ENCODE data around the gene ITCH.
"Not testable (repeated sequence)": the region's sequence is repeated elsewhere in the genome, so short reads cannot be mapped to it uniquely, and the experiment has no call there.

The ITCH gene

GRCh38 chr20:34388678-34389077 is 25.6 kb downstream of the ITCH start:
- H3K36me3 ChIP-seq (ENCODE audit: insufficient read depth, low read length), result no peaks in the 10 kb centered on the region
- H3K4me1 ChIP-seq (ENCODE audit: insufficient read depth, low read length), result peaks cover 16% of the 10 kb centered on the region
- no peak overlapping the region for H3K9ac ChIP-seq (ENCODE audit: low read length)
- no peaks in the 10 kb centered on the region for H3K27me3 ChIP-seq (ENCODE audit: control insufficient read depth in 1 of 2, insufficient read depth in 2 of 2, low read length in 2 of 2)
- H3K4me3 ChIP-seq (ENCODE audit: low read depth in 1 of 2, low read length in 2 of 2), result no peak overlapping the region
- no peak overlapping the region for H3K27ac ChIP-seq (ENCODE audit: low read depth, low read length)
- H3K9me3 ChIP-seq (ENCODE audit: low read length), result no peaks in the 10 kb centered on the region

- Histone ChIP-seq H3K9me3 (ENCODE audit: low read length) (no peaks in the 10 kb centered on the region), H3K4me3 (ENCODE audit: low read depth in 1 of 2, low read length in 2 of 2) (no peak overlapping the region), H3K9ac (ENCODE audit: low read length) (no peak overlapping the region), H3K36me3 (ENCODE audit: insufficient read depth, low read length) (peaks cover 3% of the 10 kb centered on the region), H3K27me3 (ENCODE audit: control insufficient read depth in 1 of 2, insufficient read depth in 2 of 2, low read length in 2 of 2) (no peaks in the 10 kb centered on the region), H3K27ac (ENCODE audit: low read depth, low read length) (no peak overlapping the region), H3K4me1 (ENCODE audit: insufficient read depth, low read length) (peaks cover 16% of the 10 kb centered on the region)
Observed at GRCh38 chr20:34389206-34389953, 26.3 kb downstream of the ITCH start.

- no peak overlapping the region for H3K27ac ChIP-seq (ENCODE audit: low read depth, low read length)
- H3K4me1 ChIP-seq (ENCODE audit: insufficient read depth, low read length), result peaks cover 16% of the 10 kb centered on the region
- no peak overlapping the region for H3K4me3 ChIP-seq (ENCODE audit: low read depth in 1 of 2, low read length in 2 of 2)
- H3K9me3 ChIP-seq (ENCODE audit: low read length), result no peaks in the 10 kb centered on the region
- peaks cover 7% of the 10 kb centered on the region for H3K36me3 ChIP-seq (ENCODE audit: insufficient read depth, low read length)
- H3K27me3 ChIP-seq (ENCODE audit: control insufficient read depth in 1 of 2, insufficient read depth in 2 of 2, low read length in 2 of 2), result no peaks in the 10 kb centered on the region
- no peak overlapping the region for H3K9ac ChIP-seq (ENCODE audit: low read length)
Observed at GRCh38 chr20:34389954-34390555, 27.0 kb downstream of the ITCH start.

DNA sequence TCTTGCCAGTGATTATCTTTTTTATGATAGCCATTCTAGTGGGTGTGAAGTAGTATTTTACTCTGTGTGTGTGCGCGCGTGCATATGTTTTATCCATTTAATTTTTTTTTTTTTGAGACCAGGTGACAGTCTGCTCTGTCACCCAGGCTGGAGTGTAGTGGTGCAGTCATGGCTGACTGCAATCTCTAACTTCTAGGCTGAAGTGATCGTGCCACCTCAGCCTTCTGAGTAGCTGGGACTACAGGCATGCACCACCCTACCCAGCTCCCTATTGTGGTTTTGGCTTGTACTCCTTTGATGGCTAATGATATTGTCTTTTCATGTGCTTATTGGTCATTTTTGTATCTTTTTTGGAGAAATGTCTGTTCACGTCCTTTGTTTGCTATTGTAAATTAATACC is 33.3 kb downstream of the ITCH start:
- H3K36me3 ChIP-seq (ENCODE audit: insufficient read depth, low read length), result peaks cover 7% of the 10 kb centered on the region
- no peak overlapping the region for H3K4me3 ChIP-seq (ENCODE audit: low read depth in 1 of 2, low read length in 2 of 2)
- no peaks in the 10 kb centered on the region for H3K9me3 ChIP-seq (ENCODE audit: low read length)
- H3K27me3 ChIP-seq (ENCODE audit: control insufficient read depth in 1 of 2, insufficient read depth in 2 of 2, low read length in 2 of 2), result no peaks in the 10 kb centered on the region
- no peak overlapping the region for H3K9ac ChIP-seq (ENCODE audit: low read length)
- no peak overlapping the region for H3K27ac ChIP-seq (ENCODE audit: low read depth, low read length)
- H3K4me1 ChIP-seq (ENCODE audit: insufficient read depth, low read length), result no peaks in the 10 kb centered on the region

DNA sequence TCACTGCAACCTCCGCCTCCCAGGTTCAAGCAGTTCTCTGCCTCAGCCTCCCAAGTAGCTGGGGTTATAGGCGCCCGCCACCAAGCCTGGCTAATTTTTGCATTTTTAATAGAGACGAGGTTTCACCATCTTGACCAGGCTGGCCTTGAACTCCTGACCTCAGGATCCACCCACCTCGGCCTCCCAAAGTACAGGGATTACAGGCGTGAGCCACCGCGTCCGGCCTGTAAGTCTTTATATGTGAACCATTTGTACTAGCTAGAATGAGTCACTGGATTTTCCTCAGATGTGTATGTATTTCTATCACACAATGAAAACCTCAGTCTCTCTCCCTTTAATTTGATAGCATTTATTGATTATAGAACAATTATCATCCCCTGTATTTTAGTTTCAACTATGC is 34.0 kb downstream of the ITCH start:
- H3K4me1 ChIP-seq (ENCODE audit: insufficient read depth, low read length), result peaks cover 4% of the 10 kb centered on the region
- no peaks in the 10 kb centered on the region for H3K27me3 ChIP-seq (ENCODE audit: control insufficient read depth in 1 of 2, insufficient read depth in 2 of 2, low read length in 2 of 2)
- no peak overlapping the region for H3K9ac ChIP-seq (ENCODE audit: low read length)
- H3K27ac ChIP-seq (ENCODE audit: low read depth, low read length), result no peak overlapping the region
- no peaks in the 10 kb centered on the region for H3K9me3 ChIP-seq (ENCODE audit: low read length)
- H3K36me3 ChIP-seq (ENCODE audit: insufficient read depth, low read length), result peaks cover 7% of the 10 kb centered on the region
- H3K4me3 ChIP-seq (ENCODE audit: low read depth in 1 of 2, low read length in 2 of 2), result no peak overlapping the region

DNA sequence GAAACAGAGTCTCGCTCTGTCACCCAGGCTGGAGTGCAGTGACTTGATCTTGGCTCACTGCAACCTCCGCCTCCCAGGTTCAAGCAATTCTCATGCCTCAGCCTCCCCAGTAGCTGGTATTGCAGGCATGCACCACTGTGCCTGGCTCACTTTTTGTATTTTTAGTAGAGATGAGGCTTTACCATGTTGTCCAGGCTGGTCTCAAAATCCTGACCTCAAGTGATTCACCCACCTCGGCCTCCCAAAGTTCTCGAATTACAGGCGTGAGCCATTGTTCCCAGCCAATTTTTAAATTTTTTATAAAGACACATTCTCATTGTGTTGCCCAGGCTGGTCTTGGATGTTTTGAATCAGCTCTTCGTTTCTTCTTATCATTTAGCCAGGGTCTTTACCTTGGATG is 37.7 kb downstream of the ITCH start:
- H3K27ac ChIP-seq (ENCODE audit: low read depth, low read length); H3K4me3 ChIP-seq (ENCODE audit: low read depth in 1 of 2, low read length in 2 of 2); H3K9me3 ChIP-seq (ENCODE audit: low read length); H3K27me3 ChIP-seq (ENCODE audit: control insufficient read depth in 1 of 2, insufficient read depth in 2 of 2, low read length in 2 of 2); H3K36me3 ChIP-seq (ENCODE audit: insufficient read depth, low read length); H3K9ac ChIP-seq (ENCODE audit: low read length): not testable (repeated sequence)
- peaks cover 23% of the 10 kb centered on the region for H3K4me1 ChIP-seq (ENCODE audit: insufficient read depth, low read length)

GRCh38 chr20:34401741-34402455 is 38.8 kb downstream of the ITCH start:
- Histone ChIP-seq H3K4me1 (ENCODE audit: insufficient read depth, low read length) (peaks cover 23% of the 10 kb centered on the region), H3K27me3 (ENCODE audit: control insufficient read depth in 1 of 2, insufficient read depth in 2 of 2, low read length in 2 of 2) (no peaks in the 10 kb centered on the region), H3K36me3 (ENCODE audit: insufficient read depth, low read length) (no peaks in the 10 kb centered on the region), H3K27ac (ENCODE audit: low read depth, low read length) (no peak overlapping the region), H3K4me3 (ENCODE audit: low read depth in 1 of 2, low read length in 2 of 2) (no peak overlapping the region), H3K9me3 (ENCODE audit: low read length) (no peaks in the 10 kb centered on the region), H3K9ac (ENCODE audit: low read length) (no peak overlapping the region)

GRCh38 chr20:34402461-34402860 is 39.4 kb downstream of the ITCH start:
- no peaks in the 10 kb centered on the region for H3K36me3 ChIP-seq (ENCODE audit: insufficient read depth, low read length)
- no peak overlapping the region for H3K9ac ChIP-seq (ENCODE audit: low read length)
- H3K4me3 ChIP-seq (ENCODE audit: low read depth in 1 of 2, low read length in 2 of 2), result no peak overlapping the region
- no peaks in the 10 kb centered on the region for H3K27me3 ChIP-seq (ENCODE audit: control insufficient read depth in 1 of 2, insufficient read depth in 2 of 2, low read length in 2 of 2)
- H3K4me1 ChIP-seq (ENCODE audit: insufficient read depth, low read length), result peaks cover 23% of the 10 kb centered on the region
- H3K9me3 ChIP-seq (ENCODE audit: low read length), result no peaks in the 10 kb centered on the region
- H3K27ac ChIP-seq (ENCODE audit: low read depth, low read length), result no peak overlapping the region

GRCh38 chr20:34403063-34403827 is 40.2 kb downstream of the ITCH start:
- Histone ChIP-seq H3K27me3 (ENCODE audit: control insufficient read depth in 1 of 2, insufficient read depth in 2 of 2, low read length in 2 of 2) (no peaks in the 10 kb centered on the region), H3K9ac (ENCODE audit: low read length) (no peak overlapping the region), H3K4me1 (ENCODE audit: insufficient read depth, low read length) (peaks cover 23% of the 10 kb centered on the region), H3K9me3 (ENCODE audit: low read length) (no peaks in the 10 kb centered on the region), H3K4me3 (ENCODE audit: low read depth in 1 of 2, low read length in 2 of 2) (no peak overlapping the region), H3K36me3 (ENCODE audit: insufficient read depth, low read length) (no peaks in the 10 kb centered on the region), H3K27ac (ENCODE audit: low read depth, low read length) (no peak overlapping the region)

DNA sequence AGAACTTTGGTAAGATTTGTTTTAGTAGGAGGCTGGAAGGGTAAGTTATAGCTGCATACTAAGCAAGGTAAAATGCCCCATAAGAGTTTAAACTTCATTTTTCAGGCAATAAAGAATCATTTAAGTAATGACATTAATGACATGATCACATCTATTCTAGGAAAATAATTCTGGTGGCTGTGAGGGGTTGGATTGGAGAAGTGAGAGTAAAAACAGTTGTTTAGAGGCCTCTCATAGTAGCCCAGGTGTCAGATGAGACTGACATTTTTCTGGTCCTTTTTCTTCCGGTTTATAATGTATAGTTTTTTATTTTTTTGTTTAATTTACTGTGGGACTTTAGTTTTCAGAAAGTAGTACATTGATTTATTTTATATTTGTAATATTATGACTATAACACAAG is 40.8 kb downstream of the ITCH start:
- Histone ChIP-seq H3K9me3 (ENCODE audit: low read length) (no peaks in the 10 kb centered on the region), H3K36me3 (ENCODE audit: insufficient read depth, low read length) (no peaks in the 10 kb centered on the region), H3K4me3 (ENCODE audit: low read depth in 1 of 2, low read length in 2 of 2) (no peak overlapping the region), H3K4me1 (ENCODE audit: insufficient read depth, low read length) (peaks cover 23% of the 10 kb centered on the region), H3K9ac (ENCODE audit: low read length) (no peak overlapping the region), H3K27me3 (ENCODE audit: control insufficient read depth in 1 of 2, insufficient read depth in 2 of 2, low read length in 2 of 2) (no peaks in the 10 kb centered on the region), H3K27ac (ENCODE audit: low read depth, low read length) (no peak overlapping the region)

GRCh38 chr20:34404803-34405202 is 41.7 kb downstream of the ITCH start:
- Histone ChIP-seq H3K9me3 (ENCODE audit: low read length) (no peaks in the 10 kb centered on the region), H3K9ac (ENCODE audit: low read length) (no peak overlapping the region), H3K4me3 (ENCODE audit: low read depth in 1 of 2, low read length in 2 of 2) (no peak overlapping the region), H3K27ac (ENCODE audit: low read depth, low read length) (no peak overlapping the region), H3K4me1 (ENCODE audit: insufficient read depth, low read length) (peaks cover 23% of the 10 kb centered on the region), H3K27me3 (ENCODE audit: control insufficient read depth in 1 of 2, insufficient read depth in 2 of 2, low read length in 2 of 2) (no peaks in the 10 kb centered on the region), H3K36me3 (ENCODE audit: insufficient read depth, low read length) (peaks cover 7% of the 10 kb centered on the region)

All from muscle layer of colon (tissue), 2 donors.